GM12878 (cell line): ENCODE measurements around the gene IRF2. TPM values are rescaled to one million over a fixed set of nuclear protein-coding genes. Genes with fewer than 3 reads are reported as not detected.

Experiments used
- ATF3 ChIP-seq: IDR thresholded peaks from 2 replicates; pipeline ENCODE4 v1.6.1; 2011; ENCODE audit warnings: low read depth, mild to moderate bottlenecking, low read length, moderate library complexity, borderline replicate concordance; ENCODE audit errors: extremely low read depth
- CBFB ChIP-seq: IDR thresholded peaks from 2 replicates; pipeline ENCODE4 v1.6.1; 2016; ENCODE audit warnings: antibody characterized with exemption, low read depth
- CUX1 ChIP-seq: IDR thresholded peaks from 2 replicates; pipeline ENCODE4 v1.6.1; 2012; ENCODE audit warnings: improper control_type of control experiment, low read depth, low read length; ENCODE audit not compliant: insufficient replicate concordance
- EED ChIP-seq: sonication (generic); IDR thresholded peaks from 2 replicates; pipeline ENCODE4 v1.6.1; 2016; ENCODE audit warnings: antibody characterized with exemption, low read depth
- FOXM1 ChIP-seq: IDR thresholded peaks from 2 replicates; pipeline ENCODE4 v1.6.1; 2012; ENCODE audit warnings: low read depth, mild to moderate bottlenecking, inconsistent platforms, low read length, moderate library complexity
- GABPA ChIP-seq: IDR thresholded peaks from 2 replicates; pipeline ENCODE4 v1.6.1; 2014; ENCODE audit warnings: antibody characterized with exemption, low read depth, mild to moderate bottlenecking, inconsistent platforms
- HCFC1 ChIP-seq: fragments of 150-350 bp; IDR thresholded peaks from 2 replicates; pipeline ENCODE4 v1.6.1; 2014; ENCODE audit warnings: low read length
- MEF2B ChIP-seq: fragments of 450-650 bp; IDR thresholded peaks from 2 replicates; pipeline ENCODE4 v1.6.1; 2018; ENCODE audit warnings: mild to moderate bottlenecking, moderate library complexity; ENCODE audit not compliant: partially characterized antibody, poor library complexity, severe bottlenecking
- MYB ChIP-seq: fragments of 150-350 bp; IDR thresholded peaks from 2 replicates; pipeline ENCODE4 v1.6.1; 2014; ENCODE audit warnings: mild to moderate bottlenecking, low read depth, low read length, borderline replicate concordance
- NFXL1 ChIP-seq: fragments of 450-650 bp; IDR thresholded peaks from 2 replicates; pipeline ENCODE4 v1.6.1; 2017; ENCODE audit warnings: antibody characterized with exemption, mild to moderate bottlenecking, borderline replicate concordance
- NR2F1 ChIP-seq: fragments of 450-650 bp; conservative IDR thresholded peaks from 2 replicates; pipeline ENCODE4 v1.6.1; 2017; ENCODE audit warnings: mild to moderate bottlenecking
- PBX3 ChIP-seq: IDR thresholded peaks from 2 replicates; pipeline ENCODE4 v1.6.1; 2011; ENCODE audit warnings: mild to moderate bottlenecking, low read depth, low read length, moderate library complexity; ENCODE audit not compliant: insufficient replicate concordance
- POLR2A ChIP-seq: IDR thresholded peaks from 2 replicates; pipeline ENCODE4 v1.6.1; 2011; ENCODE audit warnings: low read depth, mild to moderate bottlenecking, low read length
- SMAD1 ChIP-seq: fragments of 450-650 bp; IDR thresholded peaks from 2 replicates; pipeline ENCODE4 v1.6.1; 2018; ENCODE audit warnings: mild to moderate bottlenecking, low read depth; ENCODE audit not compliant: partially characterized antibody
- SMAD5 ChIP-seq: IDR thresholded peaks from 2 replicates; pipeline ENCODE4 v1.6.1; 2016; ENCODE audit warnings: antibody characterized with exemption, low read depth
- SREBF1 ChIP-seq: IDR thresholded peaks from 2 replicates; pipeline ENCODE4 v1.6.1; 2012; ENCODE audit warnings: mild to moderate bottlenecking, low read length
- TAF1 ChIP-seq: IDR thresholded peaks from 2 replicates; pipeline ENCODE4 v1.6.1; 2011; ENCODE audit warnings: mild to moderate bottlenecking, low read depth, low read length, borderline replicate concordance
- ZBTB4 ChIP-seq: fragments of 450-650 bp; formaldehyde crosslinking; IDR thresholded peaks from 2 replicates; pipeline ENCODE4 v1.4.0; 2022; ENCODE audit warnings: mild to moderate bottlenecking, moderate library complexity
- ZNF207 ChIP-seq: fragments of 450-650 bp; IDR thresholded peaks from 2 replicates; pipeline ENCODE4 v1.6.1; 2014; ENCODE audit warnings: antibody characterized with exemption, mild to moderate bottlenecking, borderline replicate concordance
- polyA plus RNA-seq, 11 experiments: library from polyadenylated mRNA; depleted of rRNA in 4 of 11; unstranded in 6 of 11; stranded (reverse) in 5 of 11; fragments of >200 nt; fragmentation: Nextera tagmentation in 4 of 11; fragmentation: Illumina TruSeq in 1 of 11; extraction: Ambion mirVana in 4 of 11; extraction: Trizol in 1 of 11; gene quantifications; 1 replicate in 1 of 11; 2 replicates in 10 of 11; pipeline versions ENCODE4 v1.2.1 to v1.2.3, GENCODE V29; 2011 to 2016; ENCODE audit warnings: inconsistent platforms in 2 of 11, missing spikeins in 2 of 11, low read depth in 1 of 11
- total RNA-seq, 4 experiments: library from RNA; depleted of rRNA in 3 of 4; stranded (reverse); fragments of >200 nt in 3 of 4; fragmentation: Illumina TruSeq in 1 of 4; extraction: Trizol in 1 of 4; gene quantifications; 2 replicates each; pipeline versions ENCODE4 v1.2.1 to v1.2.3, GENCODE V29; 2013 to 2021

IRF2 gene
- total and polyA plus RNA-seq, 10 of the 15 experiments (the other 5 are each of a cell fraction or from before 2014, with no cell fraction given) = 45.1 to 99.3 (median 58.9) TPM

GRCh38 chr4:184472614-184473498 is 1.5 kb downstream of the IRF2 start (continued):
- TF ChIP-seq MEF2B = no peak
- TF ChIP-seq FOXM1 = no peak
- no peak for TF ChIP-seq SREBF1
- TF ChIP-seq ATF3 = no peak
- TF ChIP-seq SMAD5 = no peak
- peak; percentile 64; the same call in 1 of the 2 replicates for TF ChIP-seq CBFB
- no peak for TF ChIP-seq SMAD1
- no peak; the same call in 1 of the 2 replicates for TF ChIP-seq HCFC1
- TF ChIP-seq NFXL1 = no peak
- TF ChIP-seq TAF1 = peak; percentile 69; the same call in 1 of the 2 replicates
- TF ChIP-seq MYB = no peak; the same call in 1 of the 2 replicates
- no peak for TF ChIP-seq ZNF207
- TF ChIP-seq NR2F1 = peak; percentile 89
- no peak for TF ChIP-seq EED
- peak; percentile 87 for TF ChIP-seq PBX3
- no peak for TF ChIP-seq GABPA
- no peak for TF ChIP-seq ZBTB4 (CRISPR knock-in tag)
- peak; percentile 83 for TF ChIP-seq POLR2A
- TF ChIP-seq CUX1 = no peak
